Measurements from ENCODE around the gene DCBLD1.

Gene DCBLD1

GRCh38 chr6:117477988-117478852, 4.3 kb upstream of the DCBLD1 start:
- Histone ChIP-seq H3K9me3 (ENCODE audit: control insufficient read depth, low read length) (no peaks in the 10 kb centered on the region), H3K9ac (ENCODE audit: low read length) (no peak overlapping the region), H3K4me3 (ENCODE audit: low read length) (no peak overlapping the region), H3K36me3 (ENCODE audit: control insufficient read depth, insufficient read depth, low read length) (no peaks in the 10 kb centered on the region), H3K27me3 (ENCODE audit: control insufficient read depth, insufficient read depth, low read length) (no peaks in the 10 kb centered on the region), H3K4me1 (ENCODE audit: control insufficient read depth, insufficient read depth, low read length) (peaks cover 16% of the 10 kb centered on the region)

- H3K4me1 ChIP-seq (ENCODE audit: control insufficient read depth, insufficient read depth, low read length): peaks cover 16% of the 10 kb centered on the region
- no peaks in the 10 kb centered on the region for H3K27me3 ChIP-seq (ENCODE audit: control insufficient read depth, insufficient read depth, low read length)
- H3K4me3 ChIP-seq (ENCODE audit: low read length): no peak overlapping the region
These were observed 3.6 kb upstream of the DCBLD1 start for GRCh38 chr6:117478853-117479231.

GRCh38 chr6:117480651-117481050, 1.8 kb upstream of the DCBLD1 start:
- no peak overlapping the region for H3K4me3 ChIP-seq (ENCODE audit: low read length)
- no peak overlapping the region for H3K9ac ChIP-seq (ENCODE audit: low read length)
- H3K4me1 ChIP-seq (ENCODE audit: control insufficient read depth, insufficient read depth, low read length): peaks cover 30% of the 10 kb centered on the region
- H3K36me3 ChIP-seq (ENCODE audit: control insufficient read depth, insufficient read depth, low read length): no peaks in the 10 kb centered on the region
- no peaks in the 10 kb centered on the region for H3K27me3 ChIP-seq (ENCODE audit: control insufficient read depth, insufficient read depth, low read length)
- H3K9me3 ChIP-seq (ENCODE audit: control insufficient read depth, low read length): no peaks in the 10 kb centered on the region

More at GRCh38 chr6:117478853-117479231, 3.6 kb upstream of the DCBLD1 start:
- Histone ChIP-seq H3K9me3 (ENCODE audit: control insufficient read depth, low read length) (no peaks in the 10 kb centered on the region), H3K36me3 (ENCODE audit: control insufficient read depth, insufficient read depth, low read length) (no peaks in the 10 kb centered on the region), H3K9ac (ENCODE audit: low read length) (no peak overlapping the region)

GRCh38 chr6:117481278-117481925, 1.1 kb upstream of the DCBLD1 start:
- Histone ChIP-seq H3K36me3 (ENCODE audit: control insufficient read depth, insufficient read depth, low read length) (no peaks in the 10 kb centered on the region), H3K9me3 (ENCODE audit: control insufficient read depth, low read length) (no peaks in the 10 kb centered on the region), H3K4me3 (ENCODE audit: low read length) (peak overlapping the region; percentile 1), H3K27me3 (ENCODE audit: control insufficient read depth, insufficient read depth, low read length) (no peaks in the 10 kb centered on the region), H3K4me1 (ENCODE audit: control insufficient read depth, insufficient read depth, low read length) (peaks cover 31% of the 10 kb centered on the region), H3K9ac (ENCODE audit: low read length) (peak overlapping the region; percentile 90)

GRCh38 chr6:117481926-117482239, 591 bp upstream of the DCBLD1 start:
- no peaks in the 10 kb centered on the region for H3K27me3 ChIP-seq (ENCODE audit: control insufficient read depth, insufficient read depth, low read length)
- H3K9ac ChIP-seq (ENCODE audit: low read length): peak overlapping the region; percentile 90
- H3K36me3 ChIP-seq (ENCODE audit: control insufficient read depth, insufficient read depth, low read length): no peaks in the 10 kb centered on the region
- peaks cover 31% of the 10 kb centered on the region for H3K4me1 ChIP-seq (ENCODE audit: control insufficient read depth, insufficient read depth, low read length)
- H3K9me3 ChIP-seq (ENCODE audit: control insufficient read depth, low read length): no peaks in the 10 kb centered on the region
- peak overlapping the region; percentile 1 for H3K4me3 ChIP-seq (ENCODE audit: low read length)

- Histone ChIP-seq H3K9me3 (ENCODE audit: control insufficient read depth, low read length) (no peaks in the 10 kb centered on the region), H3K9ac (ENCODE audit: low read length) (peak overlapping the region; percentile 90), H3K27me3 (ENCODE audit: control insufficient read depth, insufficient read depth, low read length) (no peaks in the 10 kb centered on the region), H3K4me1 (ENCODE audit: control insufficient read depth, insufficient read depth, low read length) (peaks cover 30% of the 10 kb centered on the region), H3K36me3 (ENCODE audit: control insufficient read depth, insufficient read depth, low read length) (no peaks in the 10 kb centered on the region), H3K4me3 (ENCODE audit: low read length) (peak overlapping the region; percentile 68)
These were observed 650 bp downstream of the DCBLD1 start for GRCh38 chr6:117483004-117483644.

DNA sequence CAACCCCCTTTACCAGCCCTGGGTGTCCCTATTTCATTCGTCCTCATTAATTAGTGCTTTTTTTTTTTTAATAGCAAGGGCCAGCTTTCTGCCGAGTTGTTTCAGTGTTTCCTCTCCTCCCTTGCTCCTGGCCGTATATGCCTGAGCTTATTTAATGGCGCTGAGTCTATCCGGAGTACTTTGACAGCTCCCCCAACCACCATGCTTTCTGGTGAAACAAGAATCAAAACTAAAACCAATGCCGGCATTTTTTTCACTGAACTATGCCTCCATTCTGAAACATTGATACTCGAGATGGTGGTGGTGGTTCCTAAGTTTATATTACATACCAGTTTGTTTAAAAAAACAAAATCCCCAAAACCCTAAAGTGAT, 1.2 kb downstream of the DCBLD1 start:
- no peaks in the 10 kb centered on the region for H3K27me3 ChIP-seq (ENCODE audit: control insufficient read depth, insufficient read depth, low read length)
- peaks cover 27% of the 10 kb centered on the region for H3K4me1 ChIP-seq (ENCODE audit: control insufficient read depth, insufficient read depth, low read length)
- H3K9me3 ChIP-seq (ENCODE audit: control insufficient read depth, low read length): no peaks in the 10 kb centered on the region
- no peaks in the 10 kb centered on the region for H3K36me3 ChIP-seq (ENCODE audit: control insufficient read depth, insufficient read depth, low read length)
- peak overlapping the region; percentile 68 for H3K4me3 ChIP-seq (ENCODE audit: low read length)
- H3K9ac ChIP-seq (ENCODE audit: low read length): peak overlapping the region; percentile 90

GRCh38 chr6:117484052-117484646, 1.7 kb downstream of the DCBLD1 start:
- Histone ChIP-seq H3K9ac (ENCODE audit: low read length) (peak overlapping the region; percentile 90), H3K4me1 (ENCODE audit: control insufficient read depth, insufficient read depth, low read length) (peaks cover 27% of the 10 kb centered on the region), H3K9me3 (ENCODE audit: control insufficient read depth, low read length) (no peaks in the 10 kb centered on the region), H3K36me3 (ENCODE audit: control insufficient read depth, insufficient read depth, low read length) (no peaks in the 10 kb centered on the region), H3K4me3 (ENCODE audit: low read length) (peak overlapping the region; percentile 68), H3K27me3 (ENCODE audit: control insufficient read depth, insufficient read depth, low read length) (no peaks in the 10 kb centered on the region)

DNA sequence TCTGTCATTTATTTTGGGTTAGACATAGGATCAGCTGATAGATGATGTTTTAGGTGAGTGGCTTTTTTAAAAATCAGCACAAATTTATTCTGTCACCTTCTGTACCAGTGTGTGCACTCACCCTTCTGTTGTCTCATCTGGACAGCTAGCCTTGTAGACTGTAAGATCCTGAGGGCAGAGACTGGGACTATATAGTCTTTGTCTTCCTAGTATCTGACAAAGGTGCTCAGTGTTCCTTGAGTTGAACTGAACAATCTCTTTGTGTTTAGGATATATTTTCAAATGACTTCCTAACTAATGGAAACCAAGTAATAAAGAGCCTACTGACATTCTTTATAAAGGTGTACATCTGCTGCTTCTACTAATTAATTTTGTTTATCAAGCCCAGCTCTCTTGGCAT, 3.0 kb downstream of the DCBLD1 start:
- Histone ChIP-seq H3K9me3 (ENCODE audit: control insufficient read depth, low read length) (no peaks in the 10 kb centered on the region), H3K9ac (ENCODE audit: low read length) (no peak overlapping the region), H3K36me3 (ENCODE audit: control insufficient read depth, insufficient read depth, low read length) (no peaks in the 10 kb centered on the region), H3K27me3 (ENCODE audit: control insufficient read depth, insufficient read depth, low read length) (no peaks in the 10 kb centered on the region), H3K4me3 (ENCODE audit: low read length) (no peak overlapping the region), H3K4me1 (ENCODE audit: control insufficient read depth, insufficient read depth, low read length) (peaks cover 27% of the 10 kb centered on the region)

- Histone ChIP-seq H3K4me1 (ENCODE audit: control insufficient read depth, insufficient read depth, low read length) (peaks cover 15% of the 10 kb centered on the region), H3K27me3 (ENCODE audit: control insufficient read depth, insufficient read depth, low read length) (no peaks in the 10 kb centered on the region), H3K4me3 (ENCODE audit: low read length) (no peak overlapping the region), H3K9ac (ENCODE audit: low read length) (no peak overlapping the region), H3K9me3 (ENCODE audit: control insufficient read depth, low read length) (no peaks in the 10 kb centered on the region), H3K36me3 (ENCODE audit: control insufficient read depth, insufficient read depth, low read length) (no peaks in the 10 kb centered on the region)
These were observed 5.3 kb downstream of the DCBLD1 start for GRCh38 chr6:117487821-117488220.

DNA sequence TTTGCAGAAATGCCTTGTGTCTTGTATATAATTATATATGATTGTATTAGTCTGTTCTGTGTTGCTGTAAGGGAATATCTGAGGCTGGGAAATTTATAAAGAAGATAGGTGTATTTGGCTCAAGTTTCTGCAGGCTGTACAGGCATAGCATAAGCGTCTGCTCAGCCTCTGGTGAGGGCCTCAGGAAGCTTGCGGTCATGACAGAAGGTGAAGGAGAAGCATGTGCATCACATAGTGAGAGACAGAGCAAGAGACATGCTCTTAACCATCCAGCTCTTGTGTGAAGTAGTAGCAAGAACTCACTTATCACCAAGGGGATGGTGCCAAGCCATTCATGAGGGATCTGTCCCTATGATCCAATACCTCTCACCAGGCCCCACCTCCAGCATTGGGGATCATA, 6.5 kb downstream of the DCBLD1 start:
- H3K36me3 ChIP-seq (ENCODE audit: control insufficient read depth, insufficient read depth, low read length): no peaks in the 10 kb centered on the region
- H3K4me1 ChIP-seq (ENCODE audit: control insufficient read depth, insufficient read depth, low read length): peaks cover 15% of the 10 kb centered on the region
- H3K9ac ChIP-seq (ENCODE audit: low read length): no peak overlapping the region
- no peak overlapping the region for H3K4me3 ChIP-seq (ENCODE audit: low read length)
- H3K9me3 ChIP-seq (ENCODE audit: control insufficient read depth, low read length): no peaks in the 10 kb centered on the region
- H3K27me3 ChIP-seq (ENCODE audit: control insufficient read depth, insufficient read depth, low read length): no peaks in the 10 kb centered on the region

DNA sequence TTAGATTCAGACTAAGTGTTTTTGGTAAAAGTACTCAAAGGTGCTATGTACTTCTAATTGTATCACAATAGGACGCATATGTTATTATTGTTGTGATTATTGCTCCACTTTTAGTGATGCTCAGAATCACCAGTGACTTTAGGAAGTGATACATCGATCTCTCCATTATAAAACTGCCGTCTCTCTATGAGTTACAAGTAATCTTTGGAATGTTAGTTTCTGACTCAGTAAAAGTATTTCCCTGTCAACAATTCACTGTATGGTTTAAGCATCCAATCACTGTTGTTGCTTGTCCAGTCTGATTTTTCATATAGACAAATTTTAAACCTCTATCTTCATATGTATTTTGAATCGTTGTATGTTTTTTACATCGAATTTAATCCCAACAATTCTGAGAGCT, 9.4 kb downstream of the DCBLD1 start:
- H3K4me1 ChIP-seq (ENCODE audit: control insufficient read depth, insufficient read depth, low read length): peaks cover 14% of the 10 kb centered on the region
- H3K4me3 ChIP-seq (ENCODE audit: low read length): no peak overlapping the region
- H3K9ac ChIP-seq (ENCODE audit: low read length): no peak overlapping the region
- no peaks in the 10 kb centered on the region for H3K36me3 ChIP-seq (ENCODE audit: control insufficient read depth, insufficient read depth, low read length)
- H3K9me3 ChIP-seq (ENCODE audit: control insufficient read depth, low read length): no peaks in the 10 kb centered on the region
- no peaks in the 10 kb centered on the region for H3K27me3 ChIP-seq (ENCODE audit: control insufficient read depth, insufficient read depth, low read length)
